H1 (cell line): Measurements from ENCODE around the gene DNAJC17. TPM values are rescaled to one million over a fixed set of nuclear protein-coding genes. Genes with fewer than 3 reads are reported as not detected.

Experiments used
- CTCF ChIA-PET: fragments of 300-600 bp; sonication (Branson Sonifier 250); formaldehyde crosslinking; loops from one replicate; lab custom pipeline; 2021; ENCODE audit not compliant: partially characterized antibody; lab: Charles Lee
- POLR2A ChIA-PET: fragments of 300-600 bp; sonication (Branson Sonifier 250); formaldehyde crosslinking; loops from one replicate; lab custom pipeline; 2021; ENCODE audit warnings: inconsistent platforms; ENCODE audit not compliant: partially characterized antibody; lab: Charles Lee
- DNase-seq, 2 experiments: peaks; one replicate each; pipeline versions ENCODE4 v3.0.0 to v3.0.0-alpha.2; 2010 to 2022; ENCODE audit warnings: low spot score in 2 of 2, low read depth in 1 of 2, mixed read lengths in 1 of 2
- FAIRE-seq: peaks from 2 replicates; lab custom pipeline; 2011; peaks lifted over from hg19 to GRCh38; lab: Jason Lieb, UNC
- H2AFZ ChIP-seq: 2 replicates; pipeline ENCODE4 v1.8.1; 2012; ENCODE audit warnings: low read length, inconsistent platforms
- H2AK5ac ChIP-seq: 2 replicates; pipeline ENCODE4 v1.6.1; 2013; ENCODE audit warnings: low read depth, low read length
- H2BK120ac ChIP-seq: replicated peaks from 2 replicates; pipeline ENCODE3; 2013; ENCODE audit warnings: low read depth, low read length, inconsistent platforms
- H2BK12ac ChIP-seq: 2 replicates; pipeline ENCODE4 v1.6.1; 2013; ENCODE audit warnings: low read depth, low read length
- H2BK15ac ChIP-seq: 2 replicates; pipeline ENCODE4 v1.6.1; 2013; ENCODE audit warnings: low read length
- H2BK20ac ChIP-seq: 2 replicates; pipeline ENCODE4 v1.6.1; 2013; ENCODE audit warnings: low read length
- H2BK5ac ChIP-seq: 2 replicates; pipeline ENCODE4 v1.6.1; 2013; ENCODE audit warnings: low read depth, low read length
- H3K14ac ChIP-seq: 2 replicates; pipeline ENCODE4 v1.6.1; 2013; ENCODE audit warnings: inconsistent platforms; ENCODE audit not compliant: insufficient read length
- H3K18ac ChIP-seq: 2 replicates; pipeline ENCODE4 v1.6.1; 2013; ENCODE audit warnings: low read length; ENCODE audit errors: extremely low read depth
- H3K23ac ChIP-seq: 2 replicates; pipeline ENCODE4 v1.6.1; 2013; ENCODE audit warnings: inconsistent platforms; ENCODE audit not compliant: insufficient read length
- H3K23me2 ChIP-seq: 2 replicates; pipeline ENCODE4 v1.6.1; 2013; ENCODE audit warnings: low read depth, low read length
- H3K27ac ChIP-seq: 2 replicates; pipeline ENCODE4 v1.6.1; 2011; ENCODE audit warnings: low read depth, low read length, inconsistent platforms
- H3K27me3 ChIP-seq, 4 experiments: replicated peaks in 1 of 4; 1 replicate in 1 of 4; 2 replicates in 3 of 4; pipeline versions ENCODE4 v1.6.1 to v1.8.1; 2011 to 2013; ENCODE audit warnings: low read length in 3 of 4, mild to moderate bottlenecking in 3 of 4, inconsistent platforms in 2 of 4, mixed read lengths in 2 of 4, moderate library complexity in 1 of 4; ENCODE audit not compliant: control insufficient read depth in 3 of 4, insufficient read depth in 3 of 4; ENCODE audit errors: extremely low read depth in 1 of 4
- H3K36me3 ChIP-seq, 4 experiments: 2 replicates each; pipeline versions ENCODE4 v1.6.1 to v1.8.1; 2011 to 2013; ENCODE audit warnings: mild to moderate bottlenecking in 4 of 4, low read length in 3 of 4, moderate library complexity in 2 of 4, control low read depth in 1 of 4, inconsistent platforms in 1 of 4; ENCODE audit not compliant: insufficient read depth in 4 of 4, control insufficient read depth in 2 of 4
- H3K4ac ChIP-seq: replicated peaks from 2 replicates; pipeline ENCODE3; 2013; ENCODE audit warnings: low read length, low read depth, mixed read lengths, inconsistent platforms; ENCODE audit not compliant: insufficient read length
- H3K4me1 ChIP-seq, 4 experiments: replicated peaks in 1 of 4; 1 replicate in 1 of 4; 2 replicates in 3 of 4; pipeline versions ENCODE4 v1.6.1 to v1.8.1; 2011 to 2013; ENCODE audit warnings: low read length in 3 of 4, inconsistent platforms in 2 of 4, mixed read lengths in 1 of 4; ENCODE audit not compliant: insufficient read depth in 4 of 4, control insufficient read depth in 3 of 4
- H3K4me2 ChIP-seq, 2 experiments: 2 replicates each; pipeline versions ENCODE4 v1.6.1 to v1.8.1; 2011 to 2013; ENCODE audit warnings: low read depth in 2 of 2, low read length in 2 of 2, control low read depth in 1 of 2, inconsistent platforms in 1 of 2, mild to moderate bottlenecking in 1 of 2; ENCODE audit not compliant: insufficient read depth in 1 of 2
- H3K4me3 ChIP-seq, 4 experiments: fragments of 200-600, 300-600 bp in 1 of 4; sonication (generic), shearing (Covaris generic), sonication (Bioruptor Twin) in 1 of 4; 2 replicates each; pipeline versions ENCODE4 v1.5.1 to v1.8.1; 2011 to 2016; ENCODE audit warnings: low read length in 4 of 4, low read depth in 3 of 4, control low read depth in 2 of 4, inconsistent platforms in 2 of 4, mild to moderate bottlenecking in 2 of 4, mixed read lengths in 1 of 4, moderate library complexity in 1 of 4; ENCODE audit not compliant: insufficient read depth in 2 of 4; ENCODE audit errors: extremely low read depth in 1 of 4
- H3K56ac ChIP-seq: replicated peaks from 2 replicates; pipeline ENCODE3; 2013; ENCODE audit warnings: low read depth, mild to moderate bottlenecking, mixed read lengths, low read length, inconsistent platforms; ENCODE audit not compliant: insufficient read length
- H3K79me1 ChIP-seq: 2 replicates; pipeline ENCODE4 v1.6.1; 2013; ENCODE audit warnings: low read depth, low read length, control low read depth
- H3K79me2 ChIP-seq, 2 experiments: 2 replicates each; pipeline versions ENCODE4 v1.6.1 to v1.8.1; 2012 to 2013; ENCODE audit warnings: low read length in 2 of 2, mild to moderate bottlenecking in 2 of 2, inconsistent platforms in 1 of 2; ENCODE audit not compliant: insufficient read depth in 2 of 2, control insufficient read depth in 1 of 2
- H3K9ac ChIP-seq, 4 experiments: replicated peaks in 1 of 4; 1 replicate in 1 of 4; 2 replicates in 3 of 4; pipeline versions ENCODE4 v1.6.1 to v1.8.1; 2011 to 2013; ENCODE audit warnings: low read depth in 3 of 4, low read length in 3 of 4, control low read depth in 2 of 4, mild to moderate bottlenecking in 2 of 4, moderate library complexity in 2 of 4, inconsistent platforms in 1 of 4; ENCODE audit errors: extremely low read depth in 1 of 4
- H3K9me3 ChIP-seq, 2 experiments: 2 replicates each; pipeline versions ENCODE4 v1.6.1 to v1.8.1; 2012 to 2013; ENCODE audit warnings: mild to moderate bottlenecking in 2 of 2, moderate library complexity in 2 of 2, control low read depth in 1 of 2, inconsistent platforms in 1 of 2, low read depth in 1 of 2, low read length in 1 of 2, mixed read lengths in 1 of 2; ENCODE audit not compliant: insufficient read depth in 2 of 2
- H4K20me1 ChIP-seq, 2 experiments: replicated peaks in 1 of 2; 2 replicates each; pipeline versions ENCODE3 to v1.8.1; 2011 to 2013; ENCODE audit warnings: inconsistent platforms in 2 of 2, low read length in 2 of 2, mild to moderate bottlenecking in 1 of 2; ENCODE audit not compliant: insufficient read depth in 2 of 2, control insufficient read depth in 1 of 2
- H4K5ac ChIP-seq: 2 replicates; pipeline ENCODE4 v1.6.1; 2013; ENCODE audit warnings: low read length, low read depth, mixed read lengths, inconsistent platforms; ENCODE audit not compliant: insufficient read length
- H4K8ac ChIP-seq: 2 replicates; pipeline ENCODE4 v1.8.0; 2013; ENCODE audit warnings: mild to moderate bottlenecking, moderate library complexity, low read length, inconsistent platforms; ENCODE audit not compliant: insufficient read depth; ENCODE audit errors: extremely low read depth
- H4K91ac ChIP-seq: replicated peaks from 2 replicates; pipeline ENCODE3; 2013; ENCODE audit warnings: low read length, mixed read lengths, inconsistent platforms; ENCODE audit not compliant: insufficient read length
- KDM4A ChIP-seq: IDR thresholded peaks from one replicate; pipeline ENCODE4 v1.7.1; 2012; ENCODE audit warnings: low read depth, mild to moderate bottlenecking, moderate library complexity, low read length, inconsistent platforms; ENCODE audit not compliant: severe bottlenecking
- POLR2A ChIP-seq, 2 experiments: IDR thresholded peaks; 1 replicate in 1 of 2; 2 replicates in 1 of 2; pipeline ENCODE4 v1.6.1; 2011; ENCODE audit warnings: low read depth in 2 of 2, low read length in 2 of 2, mild to moderate bottlenecking in 2 of 2; ENCODE audit errors: control extremely low read depth in 1 of 2
- POLR2AphosphoS5 ChIP-seq: IDR thresholded peaks from 2 replicates; pipeline ENCODE4 v1.6.1; 2011; ENCODE audit warnings: low read depth, low read length
- POU5F1 ChIP-seq: IDR thresholded peaks from 2 replicates; pipeline ENCODE4 v1.6.1; 2011; ENCODE audit warnings: low read depth, mild to moderate bottlenecking, low read length, moderate library complexity
- RNF2 ChIP-seq: fragments of 200-900, 300-1000 bp; sonication (generic); IDR thresholded peaks from 2 replicates; pipeline ENCODE4 v1.7.1; 2016; ENCODE audit warnings: borderline replicate concordance, low read depth, mild to moderate bottlenecking, antibody characterized with exemption, low read length; ENCODE audit not compliant: poor library complexity, severe bottlenecking; ENCODE audit errors: missing control alignments
- SIN3A ChIP-seq, 2 experiments: IDR thresholded peaks in 1 of 2; conservative IDR thresholded peaks in 1 of 2; 2 replicates each; pipeline ENCODE4 v1.6.1; 2011 to 2012; ENCODE audit warnings: low read length in 2 of 2, improper control_type of control experiment in 1 of 2, low read depth in 1 of 2, mild to moderate bottlenecking in 1 of 2
- SP1 ChIP-seq: IDR thresholded peaks from 2 replicates; pipeline ENCODE4 v1.6.1; 2011; ENCODE audit warnings: low read depth, low read length
- ZNF274 ChIP-seq: IDR thresholded peaks from 2 replicates; pipeline ENCODE4 v1.7.0; 2012; ENCODE audit warnings: low read length, borderline replicate concordance; ENCODE audit errors: extremely low read depth
- WGBS, 2 experiments: shearing (Covaris generic) in 1 of 2; methylation state at CpG; one replicate each; pipeline versions ENCODE4 v1.1.6 to v1.1.7; 2013 to 2015; ENCODE audit warnings: low lambda C conversion rate in 2 of 2, mixed read lengths in 2 of 2, inconsistent platforms in 1 of 2, low coverage in 1 of 2, missing lambda C conversion rate in 1 of 2; ENCODE audit not compliant: insufficient replicate concordance in 2 of 2, insufficient coverage in 1 of 2, insufficient read length in 1 of 2; ENCODE audit errors: extremely low coverage in 1 of 2, missing lambda C conversion rate in 1 of 2; 5-methylcytosine and 5-hydroxymethylcytosine counted together
- polyA plus RNA-seq, 7 experiments: library from polyadenylated mRNA; depleted of rRNA in 3 of 7; stranded (reverse) in 5 of 7; unstranded in 2 of 7; fragments of >200 nt in 5 of 7; fragments of 200-250 nt in 2 of 7; gene quantifications; 1 replicate in 5 of 7; 2 replicates in 1 of 7; 4 replicates in 1 of 7; pipeline versions ENCODE4 v1.2.1 to v1.2.3, GENCODE V29; 2011 to 2013; ENCODE audit warnings: missing spikeins in 2 of 7, mixed read lengths in 2 of 7
- total RNA-seq: library from RNA; stranded (reverse); fragmentation: NEBNext Ultra II Directional; extraction: Animal tissue kit (Norgen Biotek cat#: 25700); gene quantifications from 2 replicates; pipeline ENCODE4 v1.2.1, GENCODE V29; 2021
- TF ChIP-seq, protein P1 (sequence below): IDR thresholded peaks from 2 replicates; pipeline ENCODE4 v1.6.1; 2011; ENCODE audit warnings: low read length, improper control_type of control experiment

Gene DNAJC17
- total and polyA plus RNA-seq, 2 of the 8 experiments (the other 6 are each of a cell fraction or from before 2014, with no cell fraction given), result 39.5 to 45.4 TPM

GRCh38 chr15:40762919-40763800 lies 44.1 kb downstream of the DNAJC17 start:
- Histone ChIP-seq H3K9me3 (no peaks in the 10 kb centered on the region), H3K27me3 (peaks cover 0 to 7% (median 3%) of the 10 kb centered on the region in 4 experiments; a peak in 5 of 7 replicates), H3K4ac (no peak overlapping the region), H4K91ac (no peak overlapping the region), H4K20me1 (peaks cover 0 to 2% of the 10 kb centered on the region in 2 experiments), H2BK5ac (no peak overlapping the region; the same call in 1 of the 2 replicates), H4K8ac (peak overlapping the region; percentile 60; the same call in 1 of the 2 replicates), H2BK120ac (no peak overlapping the region), H3K56ac (peak overlapping the region; percentile 70), H4K5ac (no peak overlapping the region), H3K4me2 (peak overlapping the region; percentile 65 to 92), H2AK5ac (no peak overlapping the region), H2BK12ac (0 out of 2 replicates have a peak overlapping the region, but pooled peaks have one; percentile 60), H3K36me3 (no peaks in the 10 kb centered on the region), H3K4me1 (peaks cover 6 to 30% (median 19%) of the 10 kb centered on the region in 4 experiments), H3K14ac (no peak overlapping the region), H2BK20ac (no peak overlapping the region), H3K9ac (peak overlapping the region in 1 of 4 experiments; percentile 29; a peak in 1 of 7 replicates), H2BK15ac (peak overlapping the region; percentile 46; the same call in 1 of the 2 replicates), H3K27ac (no peak overlapping the region), H3K79me1 (no peaks in the 10 kb centered on the region), H2AFZ (0 out of 2 replicates have a peak overlapping the region, but pooled peaks have one; percentile 56), H3K4me3 (peak overlapping the region; percentile 44 to 81 (median 74)), H3K23ac (no peak overlapping the region), H3K79me2 (no peaks in the 10 kb centered on the region), H3K23me2 (peaks cover 14% of the 10 kb centered on the region; the same call in 1 of the 2 replicates), H3K18ac (peak overlapping the region; percentile 60)
- ChIA-PET CTCF (interaction anchor here (1.0 to 15.3 kb wide), 6 partner anchors 17 to 110 kb away, joined by 3 to 184 read pairs (median 23); partner anchors contain the start of gene RAD51), POLR2A (interaction anchor here (0.7 to 3.0 kb wide), 16 partner anchors 10 to 321 kb away, joined by 3 to 11 read pairs (median 6); partner anchors contain the start of genes CHAC1, RAD51, SPINT1 and VPS18)
- DNase-seq (peak in 1 of 2 experiments; percentile 68), FAIRE-seq (no peak)
- 58% methylated on average over 54 of the region's 55 CpGs; no CpG with 5 or more reads in 1 of the 2 experiments for WGBS, 2 experiments
- TF ChIP-seq SP1 (no peak), POLR2AphosphoS5 (no peak), POU5F1 (no peak), ZNF274 (no peak), KDM4A (no peak), RNF2 (peak; percentile 27), POLR2A (IDR thresholded peaks at IDR 0.05; ENCODE audit: control extremely low read depth in 1 of 2, low read depth in 2 of 2, low read length in 2 of 2) (no peak), SIN3A (conservative IDR thresholded peaks at IDR 0.05 in 1 of 2, IDR thresholded peaks at IDR 0.05 in 1 of 2; ENCODE audit: low read depth in 1 of 2, low read length in 2 of 2) (no peak)
- TF ChIP-seq, protein P1, sequence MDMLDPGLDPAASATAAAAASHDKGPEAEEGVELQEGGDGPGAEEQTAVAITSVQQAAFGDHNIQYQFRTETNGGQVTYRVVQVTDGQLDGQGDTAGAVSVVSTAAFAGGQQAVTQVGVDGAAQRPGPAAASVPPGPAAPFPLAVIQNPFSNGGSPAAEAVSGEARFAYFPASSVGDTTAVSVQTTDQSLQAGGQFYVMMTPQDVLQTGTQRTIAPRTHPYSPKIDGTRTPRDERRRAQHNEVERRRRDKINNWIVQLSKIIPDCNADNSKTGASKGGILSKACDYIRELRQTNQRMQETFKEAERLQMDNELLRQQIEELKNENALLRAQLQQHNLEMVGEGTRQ, result no peak
